Right lobe of liver (tissue), 4 donors: ENCODE measurements around the gene C6orf47.

Experiments used
- POLR2A ChIP-seq: fragments of 450-650 bp; IDR thresholded peaks from one replicate; pipeline ENCODE4 v1.6.1; 2017; ENCODE audit warnings: antibody characterized with exemption, mild to moderate bottlenecking
- TF ChIP-seq, protein P1 (sequence below), 4 donors: fragments of 200-600 bp in 3 of 4; fragments of 450-650 bp in 1 of 4; IDR thresholded peaks; one replicate each; pipeline versions ENCODE4 v1.5.1 to v1.8.0; 2016 to 2022; ENCODE audit warnings: antibody characterized with exemption in 4 of 4, mild to moderate bottlenecking in 2 of 4
- donor health status: DM: no; HTN: no; CAD: no.
- donor health status: DM: no; HTN: no; CAD: no.
- donor health status: DM: no; HTN: yes; CAD: no.

DNA sequence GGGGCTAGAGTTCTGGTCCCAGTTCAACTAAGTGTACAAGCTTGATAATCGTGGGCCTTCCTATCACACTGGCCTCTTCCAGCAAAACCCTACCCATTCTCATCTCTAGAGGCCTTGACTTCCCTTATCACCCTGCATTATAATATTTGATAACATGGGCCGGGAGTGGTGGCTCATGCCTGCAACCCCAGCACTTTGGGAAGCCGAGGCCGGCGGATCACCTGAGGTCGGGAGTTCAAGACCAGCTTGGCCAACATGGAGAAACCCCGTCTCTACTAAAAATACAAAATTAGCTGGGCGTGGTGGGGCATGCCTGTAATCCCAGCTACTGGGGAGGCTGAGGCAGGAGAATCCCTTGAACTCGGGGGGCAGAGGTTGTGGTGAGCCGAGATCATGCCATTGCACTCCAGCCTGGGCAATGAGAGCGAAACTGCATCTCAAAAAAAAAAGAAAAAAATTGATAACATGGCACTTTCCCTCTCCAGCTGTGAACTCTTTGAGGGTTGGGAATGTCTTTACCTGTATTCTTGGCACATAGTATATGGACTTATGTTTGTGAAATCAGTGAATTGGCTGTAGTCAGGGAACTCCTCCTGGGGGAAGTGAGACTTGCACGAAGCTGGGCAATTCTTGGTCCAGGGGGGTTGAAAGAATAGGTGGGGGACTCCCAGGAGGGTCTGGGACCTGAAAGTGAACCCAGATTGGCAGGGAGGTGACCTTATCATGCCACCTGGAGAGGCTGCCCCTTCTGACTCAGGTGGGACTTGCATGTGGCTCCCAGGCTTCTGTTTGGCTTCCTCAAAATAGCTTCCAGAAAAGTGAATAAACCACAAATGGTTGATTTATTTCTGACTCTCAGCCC is 915 bp upstream of the C6orf47 start:
- TF ChIP-seq, protein P1, sequence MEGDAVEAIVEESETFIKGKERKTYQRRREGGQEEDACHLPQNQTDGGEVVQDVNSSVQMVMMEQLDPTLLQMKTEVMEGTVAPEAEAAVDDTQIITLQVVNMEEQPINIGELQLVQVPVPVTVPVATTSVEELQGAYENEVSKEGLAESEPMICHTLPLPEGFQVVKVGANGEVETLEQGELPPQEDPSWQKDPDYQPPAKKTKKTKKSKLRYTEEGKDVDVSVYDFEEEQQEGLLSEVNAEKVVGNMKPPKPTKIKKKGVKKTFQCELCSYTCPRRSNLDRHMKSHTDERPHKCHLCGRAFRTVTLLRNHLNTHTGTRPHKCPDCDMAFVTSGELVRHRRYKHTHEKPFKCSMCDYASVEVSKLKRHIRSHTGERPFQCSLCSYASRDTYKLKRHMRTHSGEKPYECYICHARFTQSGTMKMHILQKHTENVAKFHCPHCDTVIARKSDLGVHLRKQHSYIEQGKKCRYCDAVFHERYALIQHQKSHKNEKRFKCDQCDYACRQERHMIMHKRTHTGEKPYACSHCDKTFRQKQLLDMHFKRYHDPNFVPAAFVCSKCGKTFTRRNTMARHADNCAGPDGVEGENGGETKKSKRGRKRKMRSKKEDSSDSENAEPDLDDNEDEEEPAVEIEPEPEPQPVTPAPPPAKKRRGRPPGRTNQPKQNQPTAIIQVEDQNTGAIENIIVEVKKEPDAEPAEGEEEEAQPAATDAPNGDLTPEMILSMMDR (IDR thresholded peaks at IDR 0.05), result no peak
- no peak for TF ChIP-seq POLR2A
